ENCODE data around the gene DPP4. TPM values are rescaled to one million over a fixed set of nuclear protein-coding genes. Genes with fewer than 3 reads are reported as not detected.

DPP4 gene
- total and polyA plus RNA-seq, 2 donors (not counting 3 experiments of a cell fraction or from before 2014, with no cell fraction given) = 0.84 to 6.2 TPM

- Histone ChIP-seq H3K79me2 (ENCODE audit: control insufficient read depth, insufficient read depth, low read length) (no peaks in the 10 kb centered on the region), H2AFZ (ENCODE audit: low read depth, low read length) (no peak overlapping the region), H3K9me3 (replicated peaks; ENCODE audit: control insufficient read depth, insufficient read depth, low read length) (peaks cover 3% of the 10 kb centered on the region), H4K20me1 (replicated peaks; ENCODE audit: control insufficient read depth, extremely low read depth, insufficient read depth, low read length) (no peaks in the 10 kb centered on the region), H3K36me3 (ENCODE audit: control insufficient read depth in 2 of 2, extremely low read depth in 1 of 2, insufficient read depth in 2 of 2, low read length in 2 of 2) (no peaks in the 10 kb centered on the region), H3K4me1 (ENCODE audit: control insufficient read depth, extremely low read depth, insufficient read depth, low read length) (no peaks in the 10 kb centered on the region), H3K4me3 (replicated peaks in 1 of 3; ENCODE audit: insufficient read depth in 1 of 3, low read depth in 1 of 3, low read length in 3 of 3) (no peak overlapping the region), H3K27me3 (ENCODE audit: control insufficient read depth in 2 of 2, insufficient read depth in 2 of 2, low read length in 2 of 2) (no peaks in the 10 kb centered on the region), H3K4me2 (ENCODE audit: insufficient read depth, low read length) (no peak overlapping the region), H3K9ac (replicated peaks; ENCODE audit: extremely low read depth, insufficient read depth, low read length) (no peak overlapping the region), H3K9me1 (replicated peaks; ENCODE audit: control insufficient read depth, extremely low read depth, insufficient read depth, low read length) (no peaks in the 10 kb centered on the region), H3K27ac (ENCODE audit: insufficient read depth, low read depth, low read length) (no peak overlapping the region)
- DNase-seq (ENCODE audit: low read depth, low spot score) (no peak), FAIRE-seq (no peak)
- no peak for TF ChIP-seq POLR2AphosphoS5 (IDR thresholded peaks at IDR 0.05; ENCODE audit: insufficient read depth, low read depth, low read length)
- no peak for TF ChIP-seq MYC (IDR thresholded peaks at IDR 0.05; ENCODE audit: low read depth, low read length)
- TF ChIP-seq FOS (IDR thresholded peaks at IDR 0.05; ENCODE audit: borderline replicate concordance, insufficient read depth, low read length) = no peak
- TF ChIP-seq POLR2A (IDR thresholded peaks at IDR 0.05; ENCODE audit: low read depth, low read length) = no peak
- TF ChIP-seq JUN (IDR thresholded peaks at IDR 0.05; ENCODE audit: borderline replicate concordance, insufficient read depth, insufficient read length, low read depth) = no peak
- intact Hi-C loops (cut with micrococcal nuclease) (no loop called here), dilution Hi-C loops (cut with MboI; ENCODE audit: extremely low pct_ligation_motif_present, low sequenced_read_pairs) (no loop called here)
- POLR2A ChIA-PET = no interaction called here
- BruUV-seq (replicated peaks) = no TSS peak
- CTCF ChIA-PET = interaction anchor here (0.7 to 2.2 kb wide), 4 partner anchors 12 to 53 kb away, joined by 3 to 6 read pairs (median 4); partner anchors contain the start of gene DPP4
Observed at GRCh38 chr2:162061021-162061420, 13.0 kb downstream of the DPP4 start.

GRCh38 chr2:162060532-162060931 is 13.5 kb downstream of the DPP4 start:
- no TSS peak for BruUV-seq (replicated peaks)
- Histone ChIP-seq H3K36me3 (ENCODE audit: control insufficient read depth in 2 of 2, extremely low read depth in 1 of 2, insufficient read depth in 2 of 2, low read length in 2 of 2) (no peaks in the 10 kb centered on the region), H3K4me2 (ENCODE audit: insufficient read depth, low read length) (no peak overlapping the region), H3K4me3 (replicated peaks in 1 of 3; ENCODE audit: insufficient read depth in 1 of 3, low read depth in 1 of 3, low read length in 3 of 3) (no peak overlapping the region), H3K9me3 (replicated peaks; ENCODE audit: control insufficient read depth, insufficient read depth, low read length) (peaks cover 3% of the 10 kb centered on the region), H2AFZ (ENCODE audit: low read depth, low read length) (no peak overlapping the region), H3K9ac (replicated peaks; ENCODE audit: extremely low read depth, insufficient read depth, low read length) (no peak overlapping the region), H3K79me2 (ENCODE audit: control insufficient read depth, insufficient read depth, low read length) (no peaks in the 10 kb centered on the region), H3K27ac (ENCODE audit: insufficient read depth, low read depth, low read length) (no peak overlapping the region), H3K27me3 (ENCODE audit: control insufficient read depth in 2 of 2, insufficient read depth in 2 of 2, low read length in 2 of 2) (no peaks in the 10 kb centered on the region), H4K20me1 (replicated peaks; ENCODE audit: control insufficient read depth, extremely low read depth, insufficient read depth, low read length) (no peaks in the 10 kb centered on the region), H3K4me1 (ENCODE audit: control insufficient read depth, extremely low read depth, insufficient read depth, low read length) (no peaks in the 10 kb centered on the region), H3K9me1 (replicated peaks; ENCODE audit: control insufficient read depth, extremely low read depth, insufficient read depth, low read length) (no peaks in the 10 kb centered on the region)
- FAIRE-seq (no peak), DNase-seq (ENCODE audit: low read depth, low spot score) (no peak)
- ChIA-PET CTCF (interaction anchor here (0.7 to 2.2 kb wide), 4 partner anchors 12 to 53 kb away, joined by 3 to 6 read pairs (median 4); partner anchors contain the start of gene DPP4), POLR2A (no interaction called here)
- TF ChIP-seq MYC (IDR thresholded peaks at IDR 0.05; ENCODE audit: low read depth, low read length) (no peak), GATA2 (IDR thresholded peaks at IDR 0.05; ENCODE audit: insufficient read depth, insufficient read length, low read depth, low read length) (no peak), EZH2 (IDR thresholded peaks at IDR 0.05; ENCODE audit: borderline replicate concordance, low read depth, low read length, severe bottlenecking) (no peak), FOS (IDR thresholded peaks at IDR 0.05; ENCODE audit: borderline replicate concordance, insufficient read depth, low read length) (no peak), JUN (IDR thresholded peaks at IDR 0.05; ENCODE audit: borderline replicate concordance, insufficient read depth, insufficient read length, low read depth) (no peak), POLR2AphosphoS5 (IDR thresholded peaks at IDR 0.05; ENCODE audit: insufficient read depth, low read depth, low read length) (no peak), POLR2A (IDR thresholded peaks at IDR 0.05; ENCODE audit: low read depth, low read length) (no peak), MAX (IDR thresholded peaks at IDR 0.05; ENCODE audit: insufficient read depth, insufficient read length) (no peak), CTCF (IDR thresholded peaks at IDR 0.05; ENCODE audit: extremely low read depth in 1 of 2, insufficient read depth in 1 of 2, low read depth in 1 of 2, low read length in 2 of 2) (no peak)
- dilution Hi-C loops (cut with MboI; ENCODE audit: extremely low pct_ligation_motif_present, low sequenced_read_pairs) = no loop called here
- intact Hi-C loops (cut with micrococcal nuclease) = no loop called here
